ENCODE data around the gene AKR1C2.
"Not testable (repeated sequence)": the region's sequence is repeated elsewhere in the genome, so short reads cannot be mapped to it uniquely, and the experiment has no call there.

DNA sequence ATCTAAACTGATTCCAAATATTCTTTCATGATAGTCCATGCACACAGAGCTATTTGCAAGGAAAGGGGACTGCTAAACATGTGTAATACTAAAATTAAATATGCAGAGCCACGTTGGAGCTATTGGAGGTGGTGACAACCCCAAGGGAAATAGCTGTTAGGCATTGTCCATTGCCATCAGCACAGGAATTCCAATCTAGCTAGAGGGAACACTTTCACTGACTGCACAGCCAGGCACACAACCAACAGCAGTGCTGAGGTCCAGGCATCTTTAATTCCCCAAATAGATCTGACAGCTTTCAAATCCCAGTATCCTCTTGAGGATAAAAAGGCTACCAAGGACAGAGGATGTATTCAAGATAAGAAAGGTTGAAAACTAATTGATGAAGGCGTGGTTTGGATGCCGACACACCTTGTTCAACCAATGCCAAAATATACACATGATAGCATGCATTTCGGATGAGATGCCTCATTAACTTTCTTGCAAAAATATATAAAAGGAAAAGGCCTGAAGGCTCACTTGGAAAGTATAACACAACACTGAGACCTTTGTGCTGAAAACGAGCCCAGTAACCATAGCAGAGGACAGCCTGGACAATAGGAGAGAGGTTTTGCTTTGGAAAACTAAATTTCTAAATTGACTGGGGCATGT is 52.0 kb downstream of the AKR1C2 start:
- TF ChIP-seq, protein P1, sequence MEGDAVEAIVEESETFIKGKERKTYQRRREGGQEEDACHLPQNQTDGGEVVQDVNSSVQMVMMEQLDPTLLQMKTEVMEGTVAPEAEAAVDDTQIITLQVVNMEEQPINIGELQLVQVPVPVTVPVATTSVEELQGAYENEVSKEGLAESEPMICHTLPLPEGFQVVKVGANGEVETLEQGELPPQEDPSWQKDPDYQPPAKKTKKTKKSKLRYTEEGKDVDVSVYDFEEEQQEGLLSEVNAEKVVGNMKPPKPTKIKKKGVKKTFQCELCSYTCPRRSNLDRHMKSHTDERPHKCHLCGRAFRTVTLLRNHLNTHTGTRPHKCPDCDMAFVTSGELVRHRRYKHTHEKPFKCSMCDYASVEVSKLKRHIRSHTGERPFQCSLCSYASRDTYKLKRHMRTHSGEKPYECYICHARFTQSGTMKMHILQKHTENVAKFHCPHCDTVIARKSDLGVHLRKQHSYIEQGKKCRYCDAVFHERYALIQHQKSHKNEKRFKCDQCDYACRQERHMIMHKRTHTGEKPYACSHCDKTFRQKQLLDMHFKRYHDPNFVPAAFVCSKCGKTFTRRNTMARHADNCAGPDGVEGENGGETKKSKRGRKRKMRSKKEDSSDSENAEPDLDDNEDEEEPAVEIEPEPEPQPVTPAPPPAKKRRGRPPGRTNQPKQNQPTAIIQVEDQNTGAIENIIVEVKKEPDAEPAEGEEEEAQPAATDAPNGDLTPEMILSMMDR (IDR thresholded peaks at IDR 0.05) = not testable (repeated sequence)
- not testable (repeated sequence) for TF ChIP-seq POLR2A (IDR thresholded peaks at IDR 0.05)

All from transverse colon (tissue), 3 donors.